H1 (cell line): ENCODE results near the gene TEX44. TPM values are rescaled to one million over a fixed set of nuclear protein-coding genes. Genes with fewer than 3 reads are reported as not detected.

Experiments
- CTCF ChIA-PET: fragments of 300-600 bp; sonication (Branson Sonifier 250); formaldehyde crosslinking; loops from one replicate; lab custom pipeline; 2021; ENCODE audit not compliant: partially characterized antibody; lab: Charles Lee
- POLR2A ChIA-PET: fragments of 300-600 bp; sonication (Branson Sonifier 250); formaldehyde crosslinking; loops from one replicate; lab custom pipeline; 2021; ENCODE audit warnings: inconsistent platforms; ENCODE audit not compliant: partially characterized antibody; lab: Charles Lee
- DNase-seq, 2 experiments: peaks; one replicate each; pipeline versions ENCODE4 v3.0.0 to v3.0.0-alpha.2; 2010 to 2022; ENCODE audit warnings: low spot score in 2 of 2, low read depth in 1 of 2, mixed read lengths in 1 of 2
- FAIRE-seq: peaks from 2 replicates; lab custom pipeline; 2011; peaks lifted over from hg19 to GRCh38; lab: Jason Lieb, UNC
- H2AFZ ChIP-seq: 2 replicates; pipeline ENCODE4 v1.8.1; 2012; ENCODE audit warnings: low read length, inconsistent platforms
- H2AK5ac ChIP-seq: 2 replicates; pipeline ENCODE4 v1.6.1; 2013; ENCODE audit warnings: low read depth, low read length
- H2BK120ac ChIP-seq: replicated peaks from 2 replicates; pipeline ENCODE3; 2013; ENCODE audit warnings: low read depth, low read length, inconsistent platforms
- H2BK12ac ChIP-seq: 2 replicates; pipeline ENCODE4 v1.6.1; 2013; ENCODE audit warnings: low read depth, low read length
- H2BK15ac ChIP-seq: 2 replicates; pipeline ENCODE4 v1.6.1; 2013; ENCODE audit warnings: low read length
- H2BK20ac ChIP-seq: 2 replicates; pipeline ENCODE4 v1.6.1; 2013; ENCODE audit warnings: low read length
- H2BK5ac ChIP-seq: 2 replicates; pipeline ENCODE4 v1.6.1; 2013; ENCODE audit warnings: low read depth, low read length
- H3K14ac ChIP-seq: 2 replicates; pipeline ENCODE4 v1.6.1; 2013; ENCODE audit warnings: inconsistent platforms; ENCODE audit not compliant: insufficient read length
- H3K18ac ChIP-seq: 2 replicates; pipeline ENCODE4 v1.6.1; 2013; ENCODE audit warnings: low read length; ENCODE audit errors: extremely low read depth
- H3K23ac ChIP-seq: 2 replicates; pipeline ENCODE4 v1.6.1; 2013; ENCODE audit warnings: inconsistent platforms; ENCODE audit not compliant: insufficient read length
- H3K23me2 ChIP-seq: 2 replicates; pipeline ENCODE4 v1.6.1; 2013; ENCODE audit warnings: low read depth, low read length
- H3K27ac ChIP-seq: 2 replicates; pipeline ENCODE4 v1.6.1; 2011; ENCODE audit warnings: low read depth, low read length, inconsistent platforms
- H3K27me3 ChIP-seq, 4 experiments: replicated peaks in 1 of 4; 1 replicate in 1 of 4; 2 replicates in 3 of 4; pipeline versions ENCODE4 v1.6.1 to v1.8.1; 2011 to 2013; ENCODE audit warnings: low read length in 3 of 4, mild to moderate bottlenecking in 3 of 4, inconsistent platforms in 2 of 4, mixed read lengths in 2 of 4, moderate library complexity in 1 of 4; ENCODE audit not compliant: control insufficient read depth in 3 of 4, insufficient read depth in 3 of 4; ENCODE audit errors: extremely low read depth in 1 of 4
- H3K36me3 ChIP-seq, 4 experiments: 2 replicates each; pipeline versions ENCODE4 v1.6.1 to v1.8.1; 2011 to 2013; ENCODE audit warnings: mild to moderate bottlenecking in 4 of 4, low read length in 3 of 4, moderate library complexity in 2 of 4, control low read depth in 1 of 4, inconsistent platforms in 1 of 4; ENCODE audit not compliant: insufficient read depth in 4 of 4, control insufficient read depth in 2 of 4
- H3K4ac ChIP-seq: replicated peaks from 2 replicates; pipeline ENCODE3; 2013; ENCODE audit warnings: low read length, low read depth, mixed read lengths, inconsistent platforms; ENCODE audit not compliant: insufficient read length
- H3K4me1 ChIP-seq, 4 experiments: replicated peaks in 1 of 4; 1 replicate in 1 of 4; 2 replicates in 3 of 4; pipeline versions ENCODE4 v1.6.1 to v1.8.1; 2011 to 2013; ENCODE audit warnings: low read length in 3 of 4, inconsistent platforms in 2 of 4, mixed read lengths in 1 of 4; ENCODE audit not compliant: insufficient read depth in 4 of 4, control insufficient read depth in 3 of 4
- H3K4me2 ChIP-seq, 2 experiments: 2 replicates each; pipeline versions ENCODE4 v1.6.1 to v1.8.1; 2011 to 2013; ENCODE audit warnings: low read depth in 2 of 2, low read length in 2 of 2, control low read depth in 1 of 2, inconsistent platforms in 1 of 2, mild to moderate bottlenecking in 1 of 2; ENCODE audit not compliant: insufficient read depth in 1 of 2
- H3K4me3 ChIP-seq, 4 experiments: fragments of 200-600, 300-600 bp in 1 of 4; sonication (generic), shearing (Covaris generic), sonication (Bioruptor Twin) in 1 of 4; 2 replicates each; pipeline versions ENCODE4 v1.5.1 to v1.8.1; 2011 to 2016; ENCODE audit warnings: low read length in 4 of 4, low read depth in 3 of 4, control low read depth in 2 of 4, inconsistent platforms in 2 of 4, mild to moderate bottlenecking in 2 of 4, mixed read lengths in 1 of 4, moderate library complexity in 1 of 4; ENCODE audit not compliant: insufficient read depth in 2 of 4; ENCODE audit errors: extremely low read depth in 1 of 4
- H3K56ac ChIP-seq: replicated peaks from 2 replicates; pipeline ENCODE3; 2013; ENCODE audit warnings: low read depth, mild to moderate bottlenecking, mixed read lengths, low read length, inconsistent platforms; ENCODE audit not compliant: insufficient read length
- H3K79me1 ChIP-seq: 2 replicates; pipeline ENCODE4 v1.6.1; 2013; ENCODE audit warnings: low read depth, low read length, control low read depth
- H3K79me2 ChIP-seq, 2 experiments: 2 replicates each; pipeline versions ENCODE4 v1.6.1 to v1.8.1; 2012 to 2013; ENCODE audit warnings: low read length in 2 of 2, mild to moderate bottlenecking in 2 of 2, inconsistent platforms in 1 of 2; ENCODE audit not compliant: insufficient read depth in 2 of 2, control insufficient read depth in 1 of 2
- H3K9ac ChIP-seq, 4 experiments: replicated peaks in 1 of 4; 1 replicate in 1 of 4; 2 replicates in 3 of 4; pipeline versions ENCODE4 v1.6.1 to v1.8.1; 2011 to 2013; ENCODE audit warnings: low read depth in 3 of 4, low read length in 3 of 4, control low read depth in 2 of 4, mild to moderate bottlenecking in 2 of 4, moderate library complexity in 2 of 4, inconsistent platforms in 1 of 4; ENCODE audit errors: extremely low read depth in 1 of 4
- H3K9me3 ChIP-seq, 2 experiments: 2 replicates each; pipeline versions ENCODE4 v1.6.1 to v1.8.1; 2012 to 2013; ENCODE audit warnings: mild to moderate bottlenecking in 2 of 2, moderate library complexity in 2 of 2, control low read depth in 1 of 2, inconsistent platforms in 1 of 2, low read depth in 1 of 2, low read length in 1 of 2, mixed read lengths in 1 of 2; ENCODE audit not compliant: insufficient read depth in 2 of 2
- H4K20me1 ChIP-seq, 2 experiments: replicated peaks in 1 of 2; 2 replicates each; pipeline versions ENCODE3 to v1.8.1; 2011 to 2013; ENCODE audit warnings: inconsistent platforms in 2 of 2, low read length in 2 of 2, mild to moderate bottlenecking in 1 of 2; ENCODE audit not compliant: insufficient read depth in 2 of 2, control insufficient read depth in 1 of 2
- H4K5ac ChIP-seq: 2 replicates; pipeline ENCODE4 v1.6.1; 2013; ENCODE audit warnings: low read length, low read depth, mixed read lengths, inconsistent platforms; ENCODE audit not compliant: insufficient read length
- H4K8ac ChIP-seq: 2 replicates; pipeline ENCODE4 v1.8.0; 2013; ENCODE audit warnings: mild to moderate bottlenecking, moderate library complexity, low read length, inconsistent platforms; ENCODE audit not compliant: insufficient read depth; ENCODE audit errors: extremely low read depth
- H4K91ac ChIP-seq: replicated peaks from 2 replicates; pipeline ENCODE3; 2013; ENCODE audit warnings: low read length, mixed read lengths, inconsistent platforms; ENCODE audit not compliant: insufficient read length
- EZH2 ChIP-seq: fragments of 200-600 bp; sonication (generic); IDR thresholded peaks from 2 replicates; pipeline ENCODE4 v1.7.1; 2012; ENCODE audit warnings: low read depth, mild to moderate bottlenecking, moderate library complexity, low read length, inconsistent platforms; ENCODE audit not compliant: severe bottlenecking
- KDM1A ChIP-seq: fragments of 200-600, 300-600 bp; sonication (generic); IDR thresholded peaks from 2 replicates; pipeline ENCODE4 v1.7.1; 2016; ENCODE audit warnings: mild to moderate bottlenecking, low read length, borderline replicate concordance
- POLR2A ChIP-seq, 2 experiments: IDR thresholded peaks; 1 replicate in 1 of 2; 2 replicates in 1 of 2; pipeline ENCODE4 v1.6.1; 2011; ENCODE audit warnings: low read depth in 2 of 2, low read length in 2 of 2, mild to moderate bottlenecking in 2 of 2; ENCODE audit errors: control extremely low read depth in 1 of 2
- WGBS, 2 experiments: shearing (Covaris generic) in 1 of 2; methylation state at CpG; one replicate each; pipeline versions ENCODE4 v1.1.6 to v1.1.7; 2013 to 2015; ENCODE audit warnings: low lambda C conversion rate in 2 of 2, mixed read lengths in 2 of 2, inconsistent platforms in 1 of 2, low coverage in 1 of 2, missing lambda C conversion rate in 1 of 2; ENCODE audit not compliant: insufficient replicate concordance in 2 of 2, insufficient coverage in 1 of 2, insufficient read length in 1 of 2; ENCODE audit errors: extremely low coverage in 1 of 2, missing lambda C conversion rate in 1 of 2; 5-methylcytosine and 5-hydroxymethylcytosine counted together
- polyA plus RNA-seq, 7 experiments: library from polyadenylated mRNA; depleted of rRNA in 3 of 7; stranded (reverse) in 5 of 7; unstranded in 2 of 7; fragments of >200 nt in 5 of 7; fragments of 200-250 nt in 2 of 7; gene quantifications; 1 replicate in 5 of 7; 2 replicates in 1 of 7; 4 replicates in 1 of 7; pipeline versions ENCODE4 v1.2.1 to v1.2.3, GENCODE V29; 2011 to 2013; ENCODE audit warnings: missing spikeins in 2 of 7, mixed read lengths in 2 of 7
- total RNA-seq: library from RNA; stranded (reverse); fragmentation: NEBNext Ultra II Directional; extraction: Animal tissue kit (Norgen Biotek cat#: 25700); gene quantifications from 2 replicates; pipeline ENCODE4 v1.2.1, GENCODE V29; 2021
- TF ChIP-seq, protein P1 (sequence below): IDR thresholded peaks from 2 replicates; pipeline ENCODE4 v1.6.1; 2012; ENCODE audit warnings: low read length, inconsistent platforms
- TF ChIP-seq, protein P2 (sequence below), 3 experiments: IDR thresholded peaks; 1 replicate in 2 of 3; 2 replicates in 1 of 3; pipeline versions ENCODE4 v1.5.1 to v1.6.1; 2011; ENCODE audit warnings: low read length in 3 of 3, mild to moderate bottlenecking in 3 of 3, inconsistent platforms in 2 of 3, low read depth in 1 of 3, moderate library complexity in 1 of 3; ENCODE audit not compliant: insufficient read depth in 1 of 3; ENCODE audit errors: control extremely low read depth in 1 of 3

Gene TEX44
- total and polyA plus RNA-seq, 2 of the 8 experiments (the other 6 are each of a cell fraction or from before 2014, with no cell fraction given), result not detected

DNA sequence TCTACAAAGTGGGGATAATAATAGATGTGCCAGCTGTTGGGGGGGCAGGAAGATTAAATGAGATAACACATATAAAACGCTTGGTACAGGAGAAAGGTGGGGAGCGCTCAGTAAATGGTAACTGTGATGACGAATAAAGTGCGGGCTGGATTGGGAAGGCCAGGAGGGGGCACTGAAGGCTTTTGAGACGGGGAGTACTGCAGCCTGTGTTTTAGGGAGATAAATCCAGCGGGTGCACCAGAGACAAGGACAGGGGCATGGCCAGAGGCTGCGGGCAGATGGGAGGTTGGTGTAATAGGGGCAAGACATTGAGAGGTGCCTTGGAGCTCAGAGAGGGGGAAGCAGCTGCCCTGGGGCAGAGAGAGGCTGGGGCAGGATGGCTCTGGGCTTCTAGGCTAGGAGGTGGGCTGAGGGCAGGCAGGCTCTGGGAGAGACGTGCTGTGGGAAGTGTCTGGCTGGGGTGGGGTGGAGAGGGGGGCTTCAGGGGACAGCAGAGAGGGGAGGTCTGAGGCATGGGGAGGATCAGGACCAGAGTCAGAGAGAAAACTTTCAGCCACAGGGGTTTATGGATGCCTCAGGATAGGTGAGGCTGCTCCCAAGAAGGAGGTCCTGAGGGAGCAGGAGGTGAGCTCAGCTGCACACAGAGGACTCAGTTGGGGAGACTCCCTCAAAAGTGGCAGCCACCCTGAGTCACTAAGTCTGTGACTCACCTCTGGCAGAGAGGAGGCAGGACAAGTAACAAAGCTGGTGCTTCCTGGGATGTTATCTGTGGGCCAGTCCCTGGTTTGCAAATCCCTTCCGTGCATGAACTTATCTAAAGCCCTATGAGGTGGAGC is 18.8 kb downstream of the TEX44 start:
- peaks cover 6 to 33% (median 32%) of the 10 kb centered on the region in 4 experiments for H3K4me1 ChIP-seq
- no peak; the same call in 1 of the 2 replicates for TF ChIP-seq KDM1A
- TF ChIP-seq, protein P1, sequence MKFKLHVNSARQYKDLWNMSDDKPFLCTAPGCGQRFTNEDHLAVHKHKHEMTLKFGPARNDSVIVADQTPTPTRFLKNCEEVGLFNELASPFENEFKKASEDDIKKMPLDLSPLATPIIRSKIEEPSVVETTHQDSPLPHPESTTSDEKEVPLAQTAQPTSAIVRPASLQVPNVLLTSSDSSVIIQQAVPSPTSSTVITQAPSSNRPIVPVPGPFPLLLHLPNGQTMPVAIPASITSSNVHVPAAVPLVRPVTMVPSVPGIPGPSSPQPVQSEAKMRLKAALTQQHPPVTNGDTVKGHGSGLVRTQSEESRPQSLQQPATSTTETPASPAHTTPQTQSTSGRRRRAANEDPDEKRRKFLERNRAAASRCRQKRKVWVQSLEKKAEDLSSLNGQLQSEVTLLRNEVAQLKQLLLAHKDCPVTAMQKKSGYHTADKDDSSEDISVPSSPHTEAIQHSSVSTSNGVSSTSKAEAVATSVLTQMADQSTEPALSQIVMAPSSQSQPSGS, result no peak
- TF ChIP-seq POLR2A (IDR thresholded peaks at IDR 0.05; ENCODE audit: control extremely low read depth in 1 of 2, low read depth in 2 of 2, low read length in 2 of 2), result no peak
- no peak for TF ChIP-seq EZH2
- TF ChIP-seq, protein P2, sequence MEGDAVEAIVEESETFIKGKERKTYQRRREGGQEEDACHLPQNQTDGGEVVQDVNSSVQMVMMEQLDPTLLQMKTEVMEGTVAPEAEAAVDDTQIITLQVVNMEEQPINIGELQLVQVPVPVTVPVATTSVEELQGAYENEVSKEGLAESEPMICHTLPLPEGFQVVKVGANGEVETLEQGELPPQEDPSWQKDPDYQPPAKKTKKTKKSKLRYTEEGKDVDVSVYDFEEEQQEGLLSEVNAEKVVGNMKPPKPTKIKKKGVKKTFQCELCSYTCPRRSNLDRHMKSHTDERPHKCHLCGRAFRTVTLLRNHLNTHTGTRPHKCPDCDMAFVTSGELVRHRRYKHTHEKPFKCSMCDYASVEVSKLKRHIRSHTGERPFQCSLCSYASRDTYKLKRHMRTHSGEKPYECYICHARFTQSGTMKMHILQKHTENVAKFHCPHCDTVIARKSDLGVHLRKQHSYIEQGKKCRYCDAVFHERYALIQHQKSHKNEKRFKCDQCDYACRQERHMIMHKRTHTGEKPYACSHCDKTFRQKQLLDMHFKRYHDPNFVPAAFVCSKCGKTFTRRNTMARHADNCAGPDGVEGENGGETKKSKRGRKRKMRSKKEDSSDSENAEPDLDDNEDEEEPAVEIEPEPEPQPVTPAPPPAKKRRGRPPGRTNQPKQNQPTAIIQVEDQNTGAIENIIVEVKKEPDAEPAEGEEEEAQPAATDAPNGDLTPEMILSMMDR (IDR thresholded peaks at IDR 0.05; ENCODE audit: control extremely low read depth in 1 of 3, insufficient read depth in 1 of 3, low read depth in 1 of 3, low read length in 3 of 3), result peak in 2 of 3 experiments; percentile 63 to 64; a peak in 3 of 4 replicates

More for the DNA sequence above, 18.8 kb downstream of the TEX44 start:
- Histone ChIP-seq H3K9ac (peak overlapping the region in 2 of 4 experiments; percentile 25 to 37; a peak in 3 of 7 replicates), H3K4me3 (no peak overlapping the region), H3K36me3 (no peaks in the 10 kb centered on the region), H3K23me2 (peaks cover 8% of the 10 kb centered on the region), H2AK5ac (no peak overlapping the region; the same call in 1 of the 2 replicates), H4K20me1 (no peaks in the 10 kb centered on the region), H3K14ac (no peak overlapping the region), H3K4ac (peak overlapping the region; percentile 5), H3K79me1 (no peaks in the 10 kb centered on the region; the same call in 1 of the 2 replicates), H2BK12ac (peak overlapping the region; percentile 91; the same call in 1 of the 2 replicates), H3K9me3 (no peaks in the 10 kb centered on the region), H2AFZ (no peak overlapping the region), H3K4me2 (peak overlapping the region; percentile 0 to 96; a peak in 2 of 4 replicates), H4K5ac (peak overlapping the region; percentile 15), H4K91ac (peak overlapping the region; percentile 5), H3K79me2 (no peaks in the 10 kb centered on the region), H2BK15ac (no peak overlapping the region; the same call in 1 of the 2 replicates), H4K8ac (0 out of 2 replicates have a peak overlapping the region, but pooled peaks have one; percentile 16), H3K23ac (no peak overlapping the region), H2BK20ac (peak overlapping the region; percentile 76; the same call in 1 of the 2 replicates), H3K18ac (peak overlapping the region; percentile 96), H3K56ac (no peak overlapping the region), H2BK120ac (peak overlapping the region; percentile 1), H3K27me3 (no peaks in the 10 kb centered on the region), H2BK5ac (peak overlapping the region; percentile 9; the same call in 1 of the 2 replicates), H3K27ac (peak overlapping the region; percentile 33)
- peak in 1 of 2 experiments; percentile 81 for DNase-seq
- FAIRE-seq, result peak; percentile 48
- ChIA-PET CTCF (interaction anchor here (0.6 to 12.6 kb wide), 43 partner anchors 9 to 281 kb away, joined by 3 to 513 read pairs (median 5); partner anchors contain the start of genes COPS7B and PTMA), POLR2A (interaction anchor here (0.8 to 16.4 kb wide), 12 partner anchors 7 to 175 kb away, joined by 3 to 223 read pairs (median 46); partner anchors contain the start of genes COPS7B and PTMA)
- 34% methylated on average over 9 of the region's 9 CpGs; no CpG with 5 or more reads in 1 of the 2 experiments for WGBS, 2 experiments
